Fibroblast of skin of right biceps (primary cell): Measurements from ENCODE around the gene SETD1A.

ENCODE experiments used
- DNase-seq: peaks from one replicate; pipeline ENCODE4 v3.0.0-alpha.2; 2013

SETD1A gene

GRCh38 chr16:30956601-30957455 is 726 bp upstream of the SETD1A start:
- peak; percentile 91 for DNase-seq

- DNase-seq, result peak; percentile 53
Measured at GRCh38 chr16:30958175-30959079, 873 bp downstream of the SETD1A start.

- no peak for DNase-seq
Measured at GRCh38 chr16:30961384-30961783, 3.8 kb downstream of the SETD1A start.

- no peak for DNase-seq
Measured at GRCh38 chr16:30963925-30964511, 6.5 kb downstream of the SETD1A start.

GRCh38 chr16:30964574-30965226 is 7.1 kb downstream of the SETD1A start:
- no peak for DNase-seq

GRCh38 chr16:30965436-30965835 is 7.9 kb downstream of the SETD1A start:
- DNase-seq, result no peak

- no peak for DNase-seq
Measured at GRCh38 chr16:30966033-30966619, 8.6 kb downstream of the SETD1A start.

- DNase-seq, result no peak
Measured at GRCh38 chr16:30967795-30968194, 10.2 kb downstream of the SETD1A start.

- no peak for DNase-seq
Measured at GRCh38 chr16:30969246-30969842, 11.8 kb downstream of the SETD1A start.

GRCh38 chr16:30971298-30971697 is 13.7 kb downstream of the SETD1A start:
- DNase-seq, result no peak

- DNase-seq, result peak; percentile 32
Measured at GRCh38 chr16:30972872-30973271, 15.3 kb downstream of the SETD1A start.

- no peak for DNase-seq
Measured at GRCh38 chr16:30974348-30974747, 16.8 kb downstream of the SETD1A start.

GRCh38 chr16:30976486-30976885 is 18.9 kb downstream of the SETD1A start:
- DNase-seq, result no peak

- DNase-seq, result no peak
Measured at GRCh38 chr16:30977502-30977901, 19.9 kb downstream of the SETD1A start.

GRCh38 chr16:30979170-30980022 is 21.8 kb downstream of the SETD1A start:
- DNase-seq, result no peak

GRCh38 chr16:30980023-30980371 is 22.4 kb downstream of the SETD1A start:
- no peak for DNase-seq

- DNase-seq, result no peak
Measured at GRCh38 chr16:30980434-30980833, 22.9 kb downstream of the SETD1A start.

- DNase-seq, result no peak
Measured at GRCh38 chr16:30980959-30981358, 23.4 kb downstream of the SETD1A start.

- DNase-seq, result peak; percentile 22
Measured at GRCh38 chr16:30982548-30983288, 25.2 kb downstream of the SETD1A start.

- DNase-seq, result no peak
Measured at GRCh38 chr16:30983289-30983889, 25.8 kb downstream of the SETD1A start.
